ENCODE measurements around the gene KAZN.

Gene KAZN

DNA sequence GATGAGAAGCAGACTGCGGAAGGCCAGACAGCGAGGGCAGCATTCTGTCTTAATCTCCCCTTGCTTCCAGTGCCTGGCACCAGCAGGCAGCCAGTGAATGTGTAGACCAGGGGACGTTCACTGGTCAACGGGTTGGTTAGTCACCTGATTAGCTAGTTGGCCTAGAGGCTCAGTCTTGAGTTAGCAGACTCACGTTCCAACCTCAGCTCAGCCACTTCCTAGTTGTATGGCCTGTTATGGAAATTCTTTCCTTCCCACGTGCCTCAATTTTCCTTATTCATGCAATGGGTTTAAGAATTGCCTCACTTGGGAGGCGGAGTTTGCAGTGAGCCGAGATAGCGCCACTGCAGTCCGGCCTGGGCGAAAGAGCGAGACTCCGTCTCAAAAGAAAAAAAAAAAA lies 305.4 kb downstream of the KAZN start:
- DNase-seq (ENCODE audit: low read depth in 1 of 2, low spot score in 1 of 2) = no peak

DNA sequence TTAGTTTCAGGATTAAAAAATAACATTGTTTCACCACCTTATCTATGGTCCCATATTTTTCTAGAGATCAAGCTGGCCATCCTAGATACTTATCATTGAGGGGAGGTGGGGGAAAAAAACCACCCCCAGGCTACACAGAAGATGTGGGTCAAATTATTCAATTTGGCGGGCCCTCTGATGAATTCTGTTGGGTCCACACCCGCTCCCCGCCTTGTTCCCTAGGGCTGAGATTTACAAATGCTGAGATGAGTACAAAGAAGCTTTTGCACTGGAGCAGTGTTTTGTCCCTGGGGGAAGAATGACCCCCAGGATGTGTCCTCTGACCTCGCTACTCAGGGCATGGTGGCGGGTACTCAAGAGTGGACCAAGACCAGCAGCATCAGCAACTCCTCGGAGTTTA lies 308.2 kb downstream of the KAZN start:
- DNase-seq (ENCODE audit: low read depth in 1 of 2, low spot score in 1 of 2) = no peak

DNA sequence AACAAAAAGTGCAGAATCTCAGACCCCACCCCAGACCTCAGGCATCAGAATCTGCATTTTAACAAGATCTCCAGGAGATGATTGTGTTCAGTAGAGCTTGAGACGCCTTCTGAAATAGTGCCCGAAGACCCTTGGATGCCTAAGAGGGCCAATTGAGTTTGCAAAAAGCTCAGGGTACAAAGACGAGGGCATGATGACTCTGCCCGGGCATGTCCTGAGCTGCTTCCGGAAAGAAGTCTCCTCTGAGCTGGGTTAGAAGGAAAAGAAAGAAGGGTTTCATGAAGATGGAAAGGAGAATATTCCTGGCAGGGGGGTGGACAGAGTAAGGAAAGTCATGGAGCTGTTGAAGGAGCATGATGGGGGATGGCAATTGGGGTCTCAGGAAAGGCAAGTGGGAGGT lies 308.9 kb downstream of the KAZN start:
- DNase-seq (ENCODE audit: low read depth in 1 of 2, low spot score in 1 of 2) = no peak

DNA sequence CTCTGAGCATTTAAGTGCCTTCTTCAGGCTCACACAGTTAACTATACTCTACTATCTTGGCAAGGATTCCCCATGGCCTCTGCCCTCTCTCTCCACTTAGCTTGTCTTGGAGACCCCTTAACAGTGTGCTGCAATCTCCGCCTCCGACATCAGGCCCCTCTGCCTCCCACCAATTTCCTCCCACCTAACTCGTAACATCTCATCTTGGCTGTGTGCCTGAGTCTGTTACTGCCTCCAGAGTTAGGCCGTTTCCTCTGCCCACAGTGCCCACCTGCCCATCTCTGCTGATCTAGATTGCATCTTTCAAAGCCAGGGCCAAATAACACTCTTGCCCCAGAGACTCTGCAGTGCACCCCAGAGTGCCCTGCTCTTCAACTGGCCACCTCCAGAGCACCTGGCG lies 310.8 kb downstream of the KAZN start:
- no peak for DNase-seq (ENCODE audit: low read depth in 1 of 2, low spot score in 1 of 2)

DNA sequence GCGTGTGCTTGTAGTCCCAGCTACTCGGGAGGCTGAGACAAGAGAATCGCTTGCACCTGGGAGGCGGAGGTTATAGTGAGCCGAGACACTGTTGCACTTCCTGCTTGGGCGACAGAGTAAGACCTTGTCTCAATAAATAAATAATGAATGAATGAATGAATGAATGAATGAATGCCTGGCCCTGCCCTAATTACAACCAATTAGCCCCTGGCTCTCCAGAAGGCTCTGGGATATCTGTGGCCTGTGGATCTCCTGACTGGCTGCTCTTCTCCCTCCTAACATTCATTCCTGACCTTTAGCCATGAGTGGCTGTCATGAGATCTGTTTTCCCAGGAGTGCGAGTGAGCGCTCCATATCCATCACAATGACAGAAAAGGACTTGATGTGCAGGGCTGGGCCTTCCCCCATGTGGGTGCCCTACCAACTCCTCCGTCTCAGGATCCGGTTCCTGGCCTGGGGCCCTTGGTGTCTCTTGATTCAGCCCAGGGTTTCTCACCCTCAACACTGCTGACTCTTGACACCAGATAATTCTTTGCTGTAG lies 311.5 kb downstream of the KAZN start:
- no peak for DNase-seq (ENCODE audit: low read depth in 1 of 2, low spot score in 1 of 2)

DNA sequence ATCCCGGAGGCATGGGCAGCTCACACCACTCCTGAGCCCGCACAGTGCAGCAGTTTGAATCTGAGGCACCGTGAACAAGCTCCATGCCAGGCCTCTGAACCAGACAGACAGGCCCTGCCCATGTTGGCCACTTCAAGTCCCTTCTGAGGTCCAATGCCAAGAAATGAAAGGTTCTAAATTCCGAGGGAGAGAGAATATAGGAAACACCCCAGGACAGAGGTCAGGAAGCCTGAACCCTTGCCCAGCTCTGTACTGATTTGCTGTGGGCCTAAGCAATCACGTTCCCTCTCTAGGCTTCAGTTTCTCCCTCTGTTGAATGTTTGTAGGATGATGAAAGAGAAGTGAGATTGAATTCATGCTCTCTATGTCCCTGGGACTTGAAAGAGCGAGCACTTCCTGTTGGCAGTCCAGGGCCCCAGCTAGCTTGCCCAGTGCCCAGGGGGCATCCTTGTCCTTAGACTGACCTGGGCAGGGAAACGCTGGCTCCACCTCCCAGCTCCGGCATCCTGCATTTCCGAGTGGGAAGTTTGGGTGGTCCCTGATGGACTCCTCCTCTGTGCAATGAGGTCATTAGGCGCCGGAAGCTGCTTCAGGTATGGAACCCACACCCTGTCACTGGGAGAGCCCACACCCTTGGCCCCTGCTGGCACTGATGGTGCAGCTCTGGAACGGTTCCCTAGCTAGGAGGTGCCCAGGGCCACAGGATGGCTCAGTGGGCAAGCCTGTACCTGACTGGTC lies 312.7 kb downstream of the KAZN start:
- no peak for DNase-seq (ENCODE audit: low read depth in 1 of 2, low spot score in 1 of 2)

DNA sequence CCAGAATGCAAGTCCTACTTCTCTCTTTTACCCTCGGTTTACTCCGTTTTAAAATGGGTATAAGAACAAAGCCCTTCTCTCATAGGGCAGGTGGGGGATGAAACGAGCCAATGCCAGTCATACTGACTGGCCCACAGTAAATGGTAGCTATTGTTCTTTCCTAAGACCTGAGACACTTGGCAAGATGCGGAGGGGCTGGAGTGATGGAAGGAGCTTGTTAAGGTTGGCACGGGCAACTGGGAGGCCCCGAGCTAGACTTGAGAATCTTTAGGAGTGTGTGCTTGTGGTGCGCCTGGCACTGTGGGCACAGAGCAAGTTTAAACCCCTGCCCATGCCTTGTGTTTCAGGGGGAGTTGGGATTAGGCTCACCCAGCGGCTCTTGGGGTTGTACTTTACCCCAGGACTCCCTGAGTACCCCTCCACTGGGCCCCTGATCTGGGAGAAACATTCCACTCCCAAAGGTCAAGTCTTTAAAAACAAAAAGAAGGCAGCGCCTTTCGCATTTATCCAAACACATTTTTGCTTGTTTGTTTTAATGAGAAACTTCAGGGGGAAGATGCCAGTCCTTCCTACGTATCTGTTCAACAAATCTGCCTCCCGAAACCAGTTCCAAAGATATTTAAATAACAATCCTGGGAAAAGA lies 314.5 kb downstream of the KAZN start:
- DNase-seq (ENCODE audit: low read depth in 1 of 2, low spot score in 1 of 2) = no peak

DNA sequence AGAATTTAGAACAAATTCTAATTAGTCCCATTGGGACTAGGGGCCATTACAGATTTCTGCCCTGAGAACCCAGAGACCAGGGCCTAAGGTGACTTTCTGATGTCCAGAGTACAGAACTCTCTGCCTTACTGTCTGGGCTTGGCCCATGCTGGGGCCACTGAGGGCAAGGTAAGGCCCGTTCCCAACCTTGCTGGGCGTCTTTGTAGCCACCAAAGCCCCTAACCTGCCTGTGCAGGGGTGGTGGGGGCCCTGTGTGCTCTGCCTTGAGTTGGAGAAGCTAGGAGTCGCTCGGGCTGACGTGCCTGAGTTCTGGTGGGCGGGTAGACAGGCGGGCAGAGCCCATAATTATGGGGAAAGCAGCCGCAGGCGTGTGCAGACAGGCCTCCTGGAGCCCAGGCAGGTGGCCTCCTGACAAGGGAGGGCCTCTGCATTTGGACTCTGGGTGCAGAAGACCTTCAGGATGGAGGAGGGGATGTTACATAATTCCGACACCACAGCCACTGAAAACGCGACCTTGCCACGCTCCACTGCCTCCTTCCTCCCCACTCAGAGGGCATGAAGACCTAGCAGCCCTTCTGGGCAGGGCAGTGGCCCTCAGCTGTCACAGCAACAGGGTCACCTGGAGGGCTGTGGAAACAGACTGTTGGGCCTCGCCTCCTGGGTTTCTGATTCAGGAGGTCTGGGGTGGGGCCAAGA lies 315.1 kb downstream of the KAZN start:
- DNase-seq (ENCODE audit: low read depth in 1 of 2, low spot score in 1 of 2) = no peak

DNA sequence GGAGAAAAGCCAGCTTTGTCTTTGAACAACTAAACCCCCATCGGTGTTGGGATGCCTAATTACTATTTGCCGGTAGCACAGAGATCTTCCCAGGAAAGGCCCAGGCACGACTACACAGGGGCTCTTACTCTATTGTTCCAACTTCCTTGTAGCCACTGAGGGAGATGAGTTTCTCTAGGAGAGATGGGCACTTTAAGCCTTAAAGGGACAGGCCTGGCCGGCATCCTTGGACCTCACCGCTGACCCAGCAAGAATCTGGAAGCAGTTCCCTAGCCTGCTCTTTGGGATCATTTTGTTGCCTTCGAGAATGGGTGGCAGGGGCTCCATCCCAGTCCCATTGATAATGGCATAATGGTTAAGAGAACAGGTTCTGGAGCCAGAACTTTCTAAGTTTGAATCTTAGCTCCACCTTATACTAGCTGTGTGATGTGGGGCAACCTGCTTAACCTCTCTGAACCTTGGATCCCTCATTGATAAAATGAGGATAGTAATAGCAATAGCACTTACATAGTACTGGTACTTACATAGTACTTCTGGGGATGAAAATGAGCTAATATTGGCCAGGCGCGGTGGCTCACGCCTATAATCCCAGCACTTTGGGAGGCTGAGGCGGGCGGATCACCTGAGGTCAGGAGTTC lies 316.0 kb downstream of the KAZN start:
- no peak for DNase-seq (ENCODE audit: low read depth in 1 of 2, low spot score in 1 of 2)

DNA sequence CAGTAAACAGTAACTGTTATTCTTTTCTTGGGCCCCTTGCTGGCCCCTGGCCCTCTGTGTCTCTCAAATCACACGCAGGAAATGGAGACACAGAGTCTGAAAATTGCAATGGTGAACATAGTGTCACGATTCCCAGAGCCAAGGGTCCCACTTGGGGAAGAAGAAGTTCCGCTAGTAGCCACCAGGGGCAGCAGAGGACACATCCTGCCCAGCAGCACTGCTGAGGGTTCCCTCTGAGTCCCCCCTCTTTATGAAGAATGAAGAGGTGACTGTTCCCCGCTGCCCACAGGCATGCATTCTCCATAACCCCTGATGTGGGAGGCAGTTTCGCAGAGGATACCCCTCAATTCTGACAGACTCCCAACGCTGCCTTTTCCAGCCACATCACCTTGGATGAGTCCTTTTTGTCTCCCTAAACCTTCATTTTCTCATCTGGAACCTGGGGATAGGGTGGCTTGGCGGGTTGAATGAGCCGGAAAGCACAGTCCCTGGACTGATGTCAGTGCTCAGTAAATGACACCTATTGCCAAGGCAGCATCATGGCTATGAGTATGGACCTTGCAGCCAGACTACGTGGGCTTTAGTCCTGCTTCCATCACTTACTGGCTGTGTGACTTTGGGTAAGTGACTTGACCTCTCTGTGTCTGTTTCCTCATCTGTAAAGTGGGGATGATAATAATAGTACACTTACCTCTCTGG lies 317.0 kb downstream of the KAZN start:
- DNase-seq (ENCODE audit: low read depth in 1 of 2, low spot score in 1 of 2) = no peak

DNA sequence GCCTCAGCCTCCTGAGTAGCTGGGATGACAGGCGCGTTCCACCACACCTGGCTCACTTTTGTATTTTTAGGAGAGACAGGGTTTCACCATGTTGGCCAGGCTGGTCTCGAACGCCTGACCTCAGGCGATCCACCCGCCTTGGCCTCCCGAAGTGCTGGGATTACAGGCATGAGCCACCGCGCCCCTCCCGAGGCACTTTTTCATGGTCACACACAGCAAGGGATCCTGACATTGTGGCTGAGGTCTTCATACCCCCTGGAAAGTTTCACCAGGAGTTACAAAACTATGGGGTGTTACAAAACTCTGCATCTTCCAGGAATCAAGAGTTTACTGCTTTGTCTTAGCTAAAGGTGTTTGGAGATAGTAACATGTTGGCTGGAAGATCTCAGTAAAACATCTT lies 320.8 kb downstream of the KAZN start:
- DNase-seq (ENCODE audit: low read depth in 1 of 2, low spot score in 1 of 2) = no peak

DNA sequence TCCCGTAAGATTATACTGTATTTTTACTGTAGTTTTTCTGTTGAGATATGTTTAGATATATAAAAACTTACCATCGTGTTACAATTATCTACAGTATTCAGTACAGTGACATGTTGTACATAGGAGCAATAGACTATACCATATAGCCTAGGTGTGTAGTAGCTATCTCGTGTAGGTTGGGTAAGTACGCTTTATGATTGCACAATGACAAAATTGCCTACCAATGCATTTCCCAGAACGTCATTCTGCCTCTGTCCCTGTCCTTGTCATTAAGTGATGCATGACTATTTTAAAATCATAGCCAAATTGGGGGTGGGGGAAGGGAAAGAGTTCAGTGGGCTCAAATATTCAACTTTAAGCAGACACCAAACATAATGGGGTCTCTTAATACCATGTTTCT lies 321.3 kb downstream of the KAZN start:
- DNase-seq (ENCODE audit: low read depth in 1 of 2, low spot score in 1 of 2) = no peak

DNA sequence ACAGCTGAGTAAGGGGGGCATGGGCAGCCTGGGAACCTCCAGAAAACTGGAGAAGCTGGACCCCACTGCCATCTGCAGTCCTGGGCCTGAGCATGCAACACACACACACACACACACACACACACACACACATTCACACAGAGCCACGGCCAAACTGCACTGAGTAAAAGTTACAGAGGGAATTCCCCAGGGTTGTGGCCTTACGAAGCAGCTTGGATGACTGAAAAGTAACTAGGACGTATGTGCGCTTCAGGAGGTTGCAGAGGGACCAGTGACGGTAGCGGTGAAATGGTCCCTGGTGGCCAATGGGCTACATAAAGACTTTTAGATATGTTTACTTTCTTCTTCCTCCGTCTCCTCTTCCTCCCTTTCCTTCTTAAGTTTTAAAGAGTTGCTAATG lies 322.6 kb downstream of the KAZN start:
- no peak for DNase-seq (ENCODE audit: low read depth in 1 of 2, low spot score in 1 of 2)

DNA sequence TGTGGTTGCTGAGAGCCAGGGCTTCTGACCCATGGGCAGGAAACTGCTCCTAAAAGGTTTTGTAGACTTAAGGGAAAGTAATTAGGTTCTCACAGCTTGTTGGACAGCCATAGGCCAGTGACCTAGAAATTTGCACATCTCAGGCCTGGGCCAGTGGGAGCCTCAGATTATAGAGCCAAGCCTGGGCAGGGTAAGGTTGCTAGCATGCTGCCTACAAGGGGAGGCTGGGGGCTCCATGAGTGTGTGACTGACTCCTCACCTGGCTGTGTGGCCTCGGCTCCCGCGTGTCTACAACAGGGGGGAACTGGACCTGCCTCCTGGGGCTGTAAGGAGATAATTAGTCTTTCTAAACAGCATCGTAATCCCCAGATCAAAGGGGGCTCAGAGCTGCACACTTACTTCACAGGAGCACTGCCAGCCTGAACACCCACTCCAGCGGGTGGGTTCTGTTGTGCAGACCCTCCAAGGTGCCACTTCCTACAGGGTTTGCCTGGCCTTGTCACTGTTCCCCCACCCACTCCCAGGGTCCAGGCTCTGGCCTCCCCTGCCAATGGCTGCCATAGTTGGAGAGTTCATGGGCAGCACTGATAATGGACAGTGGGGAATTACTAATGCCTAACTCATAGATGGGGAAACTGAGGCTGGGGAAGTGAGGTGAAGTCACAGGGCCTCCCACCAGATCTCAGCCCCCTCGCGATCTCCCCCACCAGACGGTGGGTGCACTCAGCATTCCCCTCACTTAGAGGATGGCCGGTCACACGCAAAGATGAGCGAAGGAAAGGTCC lies 324.6 kb downstream of the KAZN start:
- no peak for DNase-seq (ENCODE audit: low read depth in 1 of 2, low spot score in 1 of 2)

DNA sequence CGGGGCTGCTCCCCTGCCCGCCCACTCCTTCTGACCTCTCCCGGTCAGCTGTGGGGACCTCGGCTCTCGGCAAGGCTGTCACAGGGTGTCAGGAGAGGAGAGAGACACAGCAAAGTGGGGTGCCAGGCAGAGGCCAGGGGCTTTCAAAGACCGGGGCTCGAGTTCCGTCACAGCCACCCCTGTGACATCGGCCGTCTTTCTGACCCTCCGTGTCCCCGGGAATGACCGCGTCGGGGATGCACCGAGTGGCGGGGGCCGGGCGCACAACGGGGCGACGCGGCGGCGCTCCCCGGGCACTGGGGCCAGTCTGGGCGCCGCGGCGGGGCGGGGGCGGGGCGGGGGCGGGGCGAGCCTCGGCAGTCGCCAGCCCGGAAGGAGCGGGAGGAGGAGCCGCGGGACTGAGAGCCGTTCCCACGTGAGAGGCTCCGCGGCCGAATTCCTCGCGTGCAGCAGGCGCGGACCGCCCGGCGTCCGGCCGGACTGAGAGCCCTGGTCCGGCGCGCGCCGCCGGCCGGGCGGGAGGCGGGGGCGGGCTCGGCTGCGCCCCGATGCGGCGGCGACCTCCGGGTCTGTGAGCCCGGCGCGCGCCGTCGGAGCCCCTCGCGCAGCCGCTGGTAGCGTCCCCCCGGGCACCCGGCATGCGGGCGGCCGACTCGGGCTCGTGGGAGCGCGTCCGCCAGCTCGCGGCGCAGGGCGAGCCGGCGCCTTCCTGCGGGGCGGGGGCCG lies 325.4 kb downstream of the KAZN start:
- no peak for DNase-seq (ENCODE audit: low read depth in 1 of 2, low spot score in 1 of 2)

DNA sequence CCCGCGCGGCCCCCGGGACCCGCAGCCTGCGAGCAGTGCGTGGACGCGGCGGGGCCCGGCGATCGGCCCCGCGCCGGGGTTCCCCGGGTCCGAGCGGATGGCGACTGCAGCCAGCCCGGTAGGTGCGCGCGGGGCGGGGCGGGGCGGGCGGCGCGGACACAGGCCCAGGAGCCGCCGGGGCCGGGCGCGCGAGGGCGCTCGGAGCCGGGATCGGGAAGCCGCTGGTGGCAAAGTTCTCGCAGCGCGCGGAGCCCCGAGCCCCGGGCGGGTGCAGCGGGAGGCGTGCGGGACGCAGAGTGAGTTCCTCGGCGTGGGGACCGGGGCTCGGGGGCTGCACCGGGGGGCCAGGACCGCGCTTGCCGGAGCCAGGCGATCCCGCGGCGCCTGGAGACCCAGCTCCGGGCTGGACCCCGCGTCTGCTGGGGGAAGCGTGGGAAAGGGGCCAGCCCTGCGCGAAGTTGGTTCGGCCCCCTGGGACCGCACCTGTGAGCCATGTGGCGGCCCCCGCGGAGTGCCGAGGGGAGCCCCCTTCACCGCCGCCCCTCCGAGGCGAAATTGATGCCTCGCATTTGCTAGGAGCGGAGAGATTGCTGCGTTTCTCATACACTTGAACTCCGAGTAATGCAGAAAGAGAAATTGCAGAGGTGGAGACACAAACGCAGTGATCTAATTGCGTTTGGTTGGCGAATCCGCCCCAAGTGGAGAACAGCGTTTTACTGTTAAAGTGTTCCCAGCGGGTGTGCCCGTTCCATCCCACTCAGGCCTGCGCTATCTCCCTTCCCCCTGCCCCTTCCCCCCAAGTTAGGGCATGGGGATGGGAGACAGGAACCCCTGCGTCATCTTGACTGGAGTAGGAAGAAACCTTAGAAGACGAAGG lies 326.2 kb downstream of the KAZN start:
- no peak for DNase-seq (ENCODE audit: low read depth in 1 of 2, low spot score in 1 of 2)

DNA sequence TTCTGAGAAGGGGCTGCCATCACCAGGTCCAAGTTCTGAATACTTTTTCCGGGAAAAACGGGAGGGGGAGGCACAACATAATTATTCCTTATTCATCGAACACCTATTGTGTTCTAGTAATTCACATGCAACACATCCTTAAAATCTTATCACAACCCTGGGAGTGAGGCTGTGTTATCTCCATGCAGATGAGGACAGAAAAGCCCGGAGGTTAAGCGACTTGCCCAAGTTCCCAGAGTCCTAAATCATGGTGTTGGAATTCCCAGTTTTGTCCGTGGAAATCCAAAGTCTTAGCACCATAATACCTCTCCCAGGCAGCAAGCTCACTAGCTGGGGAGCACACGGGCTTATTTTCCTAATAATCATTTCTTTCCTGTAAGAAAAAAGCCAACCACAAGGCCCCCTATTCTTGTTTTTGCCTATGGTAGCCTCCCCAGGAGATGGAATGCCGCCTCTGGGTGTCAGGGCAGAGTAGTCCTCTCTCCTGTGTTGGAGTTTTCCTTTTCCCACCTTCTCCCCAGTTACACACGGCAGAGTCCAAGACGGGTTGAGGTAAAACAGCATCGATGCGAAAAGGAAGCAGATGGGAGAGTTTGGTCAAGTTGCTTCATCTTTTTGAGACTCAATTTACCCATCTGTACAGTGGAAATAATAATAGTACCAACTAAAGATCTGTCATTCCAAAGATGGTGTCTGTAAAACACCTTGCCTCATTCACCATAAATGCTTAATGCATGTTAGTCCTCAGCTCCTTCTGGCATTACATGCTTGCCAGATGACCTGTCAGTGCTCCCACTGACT lies 327.1 kb downstream of the KAZN start:
- no peak for DNase-seq (ENCODE audit: low read depth in 1 of 2, low spot score in 1 of 2)

DNA sequence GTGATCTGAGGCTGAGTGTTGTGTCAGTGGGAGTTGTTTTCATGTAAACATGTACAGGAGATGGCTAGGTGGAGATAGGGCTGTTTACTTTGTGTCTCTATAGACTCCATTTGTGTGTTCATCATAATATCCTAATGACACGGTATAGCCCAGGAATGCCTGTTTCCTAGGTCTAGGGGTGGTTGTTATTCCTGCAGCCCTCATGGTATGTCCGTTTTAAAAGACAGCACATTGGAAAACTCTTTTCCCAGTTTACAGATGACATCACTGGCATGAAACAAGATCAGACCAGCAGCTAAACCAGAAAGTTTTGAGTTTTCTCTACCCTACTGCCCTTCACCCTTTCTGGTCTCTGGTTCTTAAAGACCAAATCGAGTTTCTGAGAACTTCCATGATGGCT lies 327.7 kb downstream of the KAZN start:
- no peak for DNase-seq (ENCODE audit: low read depth in 1 of 2, low spot score in 1 of 2)
